A673 (cell line): Measurements from ENCODE around the gene GRP. TPM values are rescaled to one million over a fixed set of nuclear protein-coding genes. Genes with fewer than 3 reads are reported as not detected.

Experiments
- BruUV-seq: library from RNA; stranded (reverse); fragments of 400-500 nt; replicated peaks from 2 replicates; lab custom pipeline; 2021; lab: Mats Ljungman, UMichigan
- CTCF ChIA-PET: fragments of 300-600 bp; sonication (Branson Sonifier 250); formaldehyde crosslinking; loops from one replicate; lab custom pipeline; 2022; ENCODE audit warnings: antibody characterized with exemption; lab: Charles Lee
- POLR2A ChIA-PET: fragments of 300-600 bp; sonication (Branson Sonifier 250); formaldehyde crosslinking; loops from one replicate; lab custom pipeline; 2022; ENCODE audit warnings: antibody characterized with exemption; ENCODE audit not compliant: low non-redundant PET; lab: Charles Lee
- DNase-seq: peaks from one replicate; pipeline ENCODE4 v3.0.0-alpha.2; 2015; ENCODE audit warnings: low spot score
- H3K27ac ChIP-seq: fragments of 200-600 bp; sonication (generic); 2 replicates; pipeline ENCODE4 v1.5.1; 2016; ENCODE audit warnings: mixed run types, low read depth, mild to moderate bottlenecking, mixed read lengths, antibody characterized with exemption, low read length; ENCODE audit not compliant: poor library complexity, severe bottlenecking
- H3K27me3 ChIP-seq: fragments of 200-600 bp; sonication (generic); replicated peaks from 2 replicates; pipeline ENCODE4 v1.6.1; 2017; ENCODE audit warnings: mixed run types, low read depth, mild to moderate bottlenecking, mixed read lengths, antibody characterized with exemption, low read length; ENCODE audit not compliant: insufficient read depth, poor library complexity
- H3K36me3 ChIP-seq: fragments of 200-600 bp; sonication (generic); 2 replicates; pipeline ENCODE4 v1.6.1; 2016; ENCODE audit warnings: mixed run types, mild to moderate bottlenecking, mixed read lengths, antibody characterized with exemption, low read length; ENCODE audit not compliant: insufficient read depth, poor library complexity, severe bottlenecking
- H3K4me1 ChIP-seq: fragments of 200-600 bp; sonication (generic); 2 replicates; pipeline ENCODE4 v1.6.1; 2017; ENCODE audit warnings: mixed run types, mild to moderate bottlenecking, mixed read lengths, antibody characterized with exemption, low read length; ENCODE audit not compliant: insufficient read depth, poor library complexity, severe bottlenecking
- H3K4me3 ChIP-seq: fragments of 200-600 bp; sonication (generic); 2 replicates; pipeline ENCODE4 v1.5.1; 2016; ENCODE audit warnings: low read depth, mixed run types, mild to moderate bottlenecking, mixed read lengths, low read length; ENCODE audit not compliant: poor library complexity, severe bottlenecking
- H3K9me3 ChIP-seq: fragments of 200-600 bp; sonication (generic); 2 replicates; pipeline ENCODE4 v1.6.1; 2016; ENCODE audit warnings: mixed run types, low read depth, mild to moderate bottlenecking, mixed read lengths, antibody characterized with exemption, low read length; ENCODE audit not compliant: poor library complexity, severe bottlenecking
- CTCF ChIP-seq: fragments of 300-800, 200-600 bp; sonication (generic); conservative IDR thresholded peaks from 2 replicates; pipeline ENCODE4 v1.5.1; 2017; ENCODE audit warnings: low read depth, mild to moderate bottlenecking, antibody characterized with exemption, low read length, moderate library complexity, mixed read lengths
- EZH2 ChIP-seq: fragments of 200-600 bp; sonication (generic); IDR thresholded peaks from 2 replicates; pipeline ENCODE4 v1.6.1; 2017; ENCODE audit warnings: borderline replicate concordance, low read depth, mild to moderate bottlenecking, mixed read lengths, antibody characterized with exemption, low read length; ENCODE audit not compliant: poor library complexity, severe bottlenecking
- intact Hi-C: fragments of 100-400 bp; cut with micrococcal nuclease; formaldehyde crosslinking; loops from one replicate; pipeline ENCODE4 v1.10.0; 2022; ENCODE audit not compliant: unreplicated experiment
- total RNA-seq: library from RNA; stranded (reverse); gene quantifications from 2 replicates; pipeline ENCODE4 v1.2.3, GENCODE V29; 2021

GRP gene
- total RNA-seq, 1 experiment from 2014 or later: 346 TPM

GRCh38 chr18:59273759-59274532, 54.0 kb downstream of the GRP start:
- BruUV-seq: no TSS peak
- Histone ChIP-seq H3K27ac (no peak overlapping the region), H3K9me3 (no peaks in the 10 kb centered on the region), H3K27me3 (no peaks in the 10 kb centered on the region), H3K36me3 (no peaks in the 10 kb centered on the region), H3K4me1 (peaks cover 19% of the 10 kb centered on the region), H3K4me3 (peak overlapping the region; percentile 81)
- intact Hi-C loops: no loop called here
- no peak for DNase-seq
- TF ChIP-seq EZH2: no peak
- TF ChIP-seq CTCF: 0 out of 2 replicates have a peak, but pooled peaks have one; percentile 22
- ChIA-PET POLR2A (no interaction called here), CTCF (interaction anchor here (1.0 to 1.5 kb wide), 2 partner anchors 10 to 34 kb away, joined by 5 to 15 read pairs; no protein-coding TSS in a partner anchor)

DNA sequence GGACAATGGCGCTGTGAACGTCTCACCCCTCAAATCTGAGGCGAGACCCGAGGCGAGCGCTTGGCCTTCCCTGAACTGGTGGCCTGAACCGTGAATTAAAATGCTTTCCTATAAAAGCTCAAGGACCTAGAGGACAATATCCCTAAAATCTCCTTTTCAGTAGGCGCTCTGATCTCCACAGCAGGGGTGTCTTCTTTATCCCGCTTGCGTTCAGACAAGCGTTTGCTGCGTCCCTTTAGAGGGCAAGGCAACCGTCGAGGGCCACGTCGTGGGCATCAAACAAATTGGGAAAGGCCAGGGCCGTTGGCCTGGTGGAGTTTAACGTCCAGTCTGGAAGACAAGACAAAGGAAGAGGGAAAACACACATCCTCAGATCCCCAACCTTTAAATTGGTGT, 54.6 kb downstream of the GRP start:
- no peak for DNase-seq
- ChIA-PET CTCF (no interaction called here), POLR2A (no interaction called here)
- TF ChIP-seq CTCF: no peak
- no peak for TF ChIP-seq EZH2
- intact Hi-C loops: no loop called here
- H3K27ac ChIP-seq: no peak overlapping the region
- no TSS peak for BruUV-seq
- H3K36me3 ChIP-seq: no peaks in the 10 kb centered on the region
- no peaks in the 10 kb centered on the region for H3K27me3 ChIP-seq
- no peaks in the 10 kb centered on the region for H3K9me3 ChIP-seq
- peaks cover 19% of the 10 kb centered on the region for H3K4me1 ChIP-seq
- H3K4me3 ChIP-seq: no peak overlapping the region

DNA sequence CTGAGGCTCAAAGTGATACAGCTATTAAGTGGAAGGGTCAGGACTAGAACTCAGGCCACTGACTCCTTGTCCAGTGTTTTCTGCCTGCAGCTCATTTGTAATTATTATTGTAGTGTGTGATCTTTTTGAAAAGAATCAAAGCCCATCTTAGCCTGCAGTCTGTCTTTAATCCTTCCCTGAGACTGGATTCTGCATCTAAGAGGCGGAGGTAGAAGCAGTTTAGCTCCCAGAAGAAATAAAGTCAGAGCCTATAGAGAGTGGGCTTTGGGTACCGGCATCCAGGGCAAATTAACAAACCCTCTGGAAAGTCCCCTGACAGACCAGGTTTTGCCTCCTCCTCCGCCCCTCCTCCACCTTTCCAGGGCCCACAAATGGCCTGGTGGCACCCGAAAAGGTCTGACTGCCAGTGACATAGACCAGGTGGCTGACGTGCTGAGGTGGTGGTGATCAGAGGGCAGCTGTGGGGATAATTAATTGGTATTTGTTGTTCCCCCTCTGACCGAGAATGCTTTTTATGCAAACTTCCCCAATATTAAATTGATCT, 55.5 kb downstream of the GRP start:
- H3K9me3 ChIP-seq: no peaks in the 10 kb centered on the region
- no peak for TF ChIP-seq EZH2
- TF ChIP-seq CTCF: no peak
- H3K4me1 ChIP-seq: peaks cover 10% of the 10 kb centered on the region
- no peaks in the 10 kb centered on the region for H3K36me3 ChIP-seq
- no peak for DNase-seq
- intact Hi-C loops: no loop called here
- BruUV-seq: no TSS peak
- no peak overlapping the region for H3K4me3 ChIP-seq
- no peaks in the 10 kb centered on the region for H3K27me3 ChIP-seq
- ChIA-PET POLR2A (no interaction called here), CTCF (interaction anchor here (0.6 kb wide), 1 partner anchor 33 kb away, joined by 4 read pairs; no protein-coding TSS in a partner anchor)
- H3K27ac ChIP-seq: no peak overlapping the region
